B cell (primary cell): ENCODE data around the gene EVI5L. TPM values are rescaled to one million over a fixed set of nuclear protein-coding genes. Genes with fewer than 3 reads are reported as not detected.

Experiments used
- ATAC-seq: fragments of 200-7000 bp; cut with Tn5 transposase; one replicate; pipeline ENCODE4 v1.10.0; 2021; ENCODE audit warnings: low read depth, mild to moderate bottlenecking, moderate number of reproducible peaks, moderate library complexity
- CTCF ChIA-PET: fragments of 350-600 bp; sonication (Branson Sonifier 250); formaldehyde crosslinking; loops from one replicate; lab custom pipeline; 2021; ENCODE audit warnings: antibody characterized with exemption, inconsistent platforms; lab: Charles Lee
- POLR2A ChIA-PET: fragments of 350-600 bp; sonication (Branson Sonifier 250); formaldehyde crosslinking; loops from one replicate; lab custom pipeline; 2021; ENCODE audit warnings: antibody characterized with exemption; lab: Charles Lee
- DNase-seq: peaks from one replicate; pipeline ENCODE4 v3.0.0; 2013
- H2AFZ ChIP-seq: 2 replicates; pipeline ENCODE4 v1.6.1; 2012; ENCODE audit warnings: mild to moderate bottlenecking, low read depth, low read length; ENCODE audit not compliant: insufficient read depth, poor library complexity, severe bottlenecking
- H3K27ac ChIP-seq, 2 donors: 1 replicate in 1 of 2; 2 replicates in 1 of 2; pipeline ENCODE4 v1.5.1; 2012 to 2013; ENCODE audit warnings: low read length in 2 of 2, mild to moderate bottlenecking in 2 of 2, moderate library complexity in 1 of 2
- H3K27me3 ChIP-seq, 4 experiments: fragments of 200-600 bp in 1 of 4; sonication (generic) in 1 of 4; replicated peaks in 1 of 4; 1 replicate in 2 of 4; 2 replicates in 2 of 4; pipeline versions ENCODE4 v1.6.1 to v1.7.0; 2013 to 2016; ENCODE audit warnings: low read length in 3 of 4, mild to moderate bottlenecking in 2 of 4, mixed read lengths in 1 of 4, moderate library complexity in 1 of 4; ENCODE audit not compliant: insufficient read depth in 4 of 4, control insufficient read depth in 3 of 4; ENCODE audit errors: control extremely low read depth in 1 of 4
- H3K36me3 ChIP-seq, 2 experiments: replicated peaks in 1 of 2; 1 replicate in 1 of 2; 2 replicates in 1 of 2; pipeline versions ENCODE4 v1.6.1 to v1.7.1; 2013; ENCODE audit warnings: low read length in 1 of 2; ENCODE audit not compliant: insufficient read depth in 2 of 2, control insufficient read depth in 1 of 2; ENCODE audit errors: control extremely low read depth in 1 of 2, extremely low read depth in 1 of 2
- H3K4me1 ChIP-seq, 2 donors: fragments of 200-600 bp in 1 of 2; sonication (generic) in 1 of 2; 1 replicate in 1 of 2; 2 replicates in 1 of 2; pipeline versions ENCODE4 v1.5.1 to v1.6.1; 2013 to 2017; ENCODE audit warnings: low read length in 2 of 2; ENCODE audit not compliant: control insufficient read depth in 2 of 2, insufficient read depth in 2 of 2
- H3K4me2 ChIP-seq: replicated peaks from 2 replicates; pipeline ENCODE3; 2012; ENCODE audit warnings: mild to moderate bottlenecking, low read depth, low read length; ENCODE audit not compliant: poor library complexity, severe bottlenecking
- H3K4me3 ChIP-seq, 5 experiments: fragments of 200-600 bp in 1 of 5; sonication (generic) in 1 of 5; 1 replicate in 3 of 5; 2 replicates in 2 of 5; pipeline versions ENCODE4 v1.5.1 to v1.7.0; 2011 to 2016; ENCODE audit warnings: low read length in 4 of 5, mild to moderate bottlenecking in 4 of 5, low read depth in 2 of 5, control low read depth in 1 of 5, moderate library complexity in 1 of 5; ENCODE audit not compliant: insufficient read depth in 1 of 5; ENCODE audit errors: control extremely low read depth in 1 of 5, extremely low read depth in 1 of 5
- H3K79me2 ChIP-seq: fragments of 200-600 bp; sonication (generic); one replicate; pipeline ENCODE4 v1.6.0; 2016; ENCODE audit warnings: low read length; ENCODE audit not compliant: control insufficient read depth, insufficient read depth
- H3K9ac ChIP-seq: fragments of 200-600 bp; sonication (generic); 2 replicates; pipeline ENCODE4 v1.6.1; 2017; ENCODE audit warnings: mild to moderate bottlenecking, low read length, moderate library complexity
- H3K9me3 ChIP-seq, 3 donors: one replicate each; pipeline versions ENCODE4 v1.6.1 to v1.7.1; 2013; ENCODE audit warnings: low read length in 2 of 3; ENCODE audit not compliant: control insufficient read depth in 2 of 3, insufficient read depth in 1 of 3; ENCODE audit errors: control extremely low read depth in 1 of 3
- H4K20me1 ChIP-seq: 2 replicates; pipeline ENCODE4 v1.6.0; 2012; ENCODE audit warnings: mild to moderate bottlenecking, low read length; ENCODE audit not compliant: insufficient read depth, control insufficient read depth, poor library complexity, severe bottlenecking
- H3K27ac Mint-ChIP-seq: one replicate; pipeline ENCODE4 v1.8.0; 2021; ENCODE audit warnings: mixed read lengths
- H3K27me3 Mint-ChIP-seq: one replicate; pipeline ENCODE4 v1.8.0; 2021; ENCODE audit warnings: mixed read lengths
- H3K4me1 Mint-ChIP-seq: one replicate; pipeline ENCODE4 v1.8.0; 2021; ENCODE audit warnings: mixed read lengths
- H3K4me3 Mint-ChIP-seq: one replicate; pipeline ENCODE4 v1.8.0; 2021; ENCODE audit warnings: mixed read lengths
- H3K9me3 Mint-ChIP-seq: one replicate; pipeline ENCODE4 v1.8.0; 2022; ENCODE audit warnings: mixed read lengths; ENCODE audit not compliant: insufficient read depth
- CTCF ChIP-seq: fragments of 200-600 bp; IDR thresholded peaks from one replicate; pipeline ENCODE4 v1.8.0; 2022; ENCODE audit warnings: antibody characterized with exemption, mild to moderate bottlenecking
- EZH2 ChIP-seq: IDR thresholded peaks from 2 replicates; pipeline ENCODE4 v1.6.1; 2012; ENCODE audit warnings: borderline replicate concordance, low read depth, mild to moderate bottlenecking, moderate library complexity, low read length; ENCODE audit not compliant: insufficient read depth, poor library complexity, severe bottlenecking
- WGBS: methylation state at CpG from one replicate; pipeline ENCODE4 v1.1.5; 2013; ENCODE audit warnings: missing lambda C conversion rate; ENCODE audit not compliant: insufficient coverage; 5-methylcytosine and 5-hydroxymethylcytosine counted together
- intact Hi-C: fragments of 100-400 bp; cut with micrococcal nuclease; formaldehyde crosslinking; loops from one replicate; pipeline ENCODE4 v1.10.0; 2022
- polyA plus RNA-seq: library from polyadenylated mRNA; depleted of rRNA; stranded (reverse); fragments of >200 nt; gene quantifications from 2 replicates; pipeline ENCODE4 v1.2.3, GENCODE V29; 2012
- total RNA-seq, 2 donors: library from RNA; stranded (reverse); fragments of 120-200 nt in 1 of 2; gene quantifications; 1 replicate in 1 of 2; 2 replicates in 1 of 2; pipeline versions ENCODE4 v1.2.3 to v1.2.4, GENCODE V29; 2013 to 2022

The EVI5L gene
- total and polyA plus RNA-seq, 2 donors (not counting 1 experiment from before 2014, with no cell fraction given): 7.9 to 11.8 TPM

- intact Hi-C loops: no loop called here
- Histone ChIP-seq H3K27me3 (no peaks in the 10 kb centered on the region), H2AFZ (no peak overlapping the region), H3K27ac (no peak overlapping the region), H3K9me3 (peaks cover 0 to 4% (median 0%) of the 10 kb centered on the region in 3 donors), H3K4me1 (no peaks in the 10 kb centered on the region), H3K36me3 (no peaks in the 10 kb centered on the region), H3K4me2 (no peak overlapping the region), H3K9ac (no peak overlapping the region), H3K79me2 (peaks cover 16% of the 10 kb centered on the region), H3K4me3 (no peak overlapping the region), H4K20me1 (peaks cover 11% of the 10 kb centered on the region)
- ChIA-PET POLR2A (no interaction called here), CTCF (no interaction called here)
- Mint-ChIP-seq H3K27me3 (no peaks in the 10 kb centered on the region), H3K4me1 (no peaks in the 10 kb centered on the region), H3K9me3 (no peaks in the 10 kb centered on the region), H3K27ac (no peak overlapping the region), H3K4me3 (no peak overlapping the region)
- WGBS: 92% methylated on average over 5 of the region's 8 CpGs
- ATAC-seq: no peak
- no peak for DNase-seq
- TF ChIP-seq EZH2: no peak
- no peak for TF ChIP-seq CTCF
Measured at GRCh38 chr19:7840629-7841028, 10.6 kb downstream of the EVI5L start.

- TF ChIP-seq EZH2: no peak
- ChIA-PET CTCF (no interaction called here), POLR2A (no interaction called here)
- Histone ChIP-seq H3K9me3 (peaks cover 0 to 4% (median 0%) of the 10 kb centered on the region in 3 donors), H3K9ac (no peak overlapping the region), H3K27me3 (no peaks in the 10 kb centered on the region), H3K4me3 (no peak overlapping the region), H3K4me1 (no peaks in the 10 kb centered on the region), H3K36me3 (no peaks in the 10 kb centered on the region), H3K4me2 (no peak overlapping the region), H3K27ac (no peak overlapping the region), H4K20me1 (peaks cover 11% of the 10 kb centered on the region), H3K79me2 (peaks cover 16% of the 10 kb centered on the region), H2AFZ (no peak overlapping the region)
- no peaks in the 10 kb centered on the region for H3K4me1 Mint-ChIP-seq
- H3K9me3 Mint-ChIP-seq: no peaks in the 10 kb centered on the region
- whole genome bisulfite sequencing: 98% methylated on average over 9 of the region's 11 CpGs
- no peak overlapping the region for H3K27ac Mint-ChIP-seq
- intact Hi-C loops: no loop called here
- DNase-seq (no peak), ATAC-seq (no peak)
- H3K27me3 Mint-ChIP-seq: no peaks in the 10 kb centered on the region
- no peak overlapping the region for H3K4me3 Mint-ChIP-seq
Measured at GRCh38 chr19:7841751-7842660, 12.0 kb downstream of the EVI5L start.
